Adrenal gland (tissue), 5 donors: ENCODE results near the gene DKK3.

Experiments used
- CTCF ChIP-seq, 6 experiments: fragments of 450-650 bp in 4 of 6; fragments of 200-600 bp in 2 of 6; sonication (generic) in 1 of 6; IDR thresholded peaks; 1 replicate in 5 of 6; 2 replicates in 1 of 6; pipeline versions ENCODE4 v1.5.1 to v1.8.0; 2016 to 2021; ENCODE audit warnings: antibody characterized with exemption in 6 of 6, mild to moderate bottlenecking in 2 of 6, moderate library complexity in 1 of 6
- POLR2A ChIP-seq, 2 donors: fragments of 450-650 bp; IDR thresholded peaks; one replicate each; pipeline ENCODE4 v1.6.1; 2017; ENCODE audit warnings: antibody characterized with exemption in 2 of 2, mild to moderate bottlenecking in 2 of 2, moderate library complexity in 1 of 2
- donor health status: DM: no; HTN: no; CAD: no.

- no peak for TF ChIP-seq POLR2A (IDR thresholded peaks at IDR 0.05)
- TF ChIP-seq CTCF (IDR thresholded peaks at IDR 0.05): no peak
Measured at GRCh38 chr11:11960687-11961086, 47.7 kb downstream of the DKK3 start.
